ENCODE data around the gene FABP6.

DNA sequence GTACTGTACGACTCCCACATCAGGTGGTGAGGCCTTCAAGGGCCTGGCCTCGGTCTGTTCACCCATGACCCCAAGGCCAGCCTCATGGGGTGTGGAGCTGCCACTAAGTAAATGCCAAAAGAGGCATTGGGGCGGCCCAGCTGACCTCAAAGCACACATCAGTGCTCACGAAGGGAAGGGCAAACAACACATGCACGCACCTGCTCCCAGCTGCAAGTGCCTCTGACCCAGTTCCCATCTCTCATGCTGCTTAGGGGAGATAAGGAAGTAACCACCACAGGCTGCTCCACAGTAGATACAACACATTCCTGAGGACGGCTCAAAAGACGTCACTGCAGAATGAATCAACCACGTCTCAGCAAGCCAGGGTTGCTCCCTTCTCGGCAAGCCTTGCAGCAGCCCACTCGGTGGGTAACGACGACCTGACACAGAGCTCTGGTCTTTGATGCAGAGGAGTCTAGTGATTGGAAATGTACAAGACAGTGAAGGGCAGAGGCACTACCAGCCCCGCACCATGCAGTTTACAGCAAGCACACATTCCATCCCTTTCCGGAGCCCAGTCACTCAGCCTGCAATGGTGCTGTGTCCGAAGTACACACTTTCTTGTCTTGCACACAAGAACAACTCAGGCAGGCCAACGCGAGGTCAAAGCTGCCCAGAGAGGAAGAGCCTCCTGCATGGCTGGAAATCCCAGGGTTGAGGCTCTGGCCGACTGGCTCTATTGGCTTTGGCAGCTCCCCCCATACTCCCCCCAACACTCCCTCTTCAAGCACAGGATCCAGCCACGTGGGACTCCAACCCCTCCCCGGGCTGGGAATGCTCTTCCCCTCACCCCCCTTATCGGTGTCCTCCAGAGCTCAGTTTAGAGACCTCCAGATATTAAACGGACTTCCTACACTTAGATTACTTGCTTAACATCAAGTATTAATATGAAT is 31.8 kb downstream of the FABP6 start:
- TF ChIP-seq, protein P1, sequence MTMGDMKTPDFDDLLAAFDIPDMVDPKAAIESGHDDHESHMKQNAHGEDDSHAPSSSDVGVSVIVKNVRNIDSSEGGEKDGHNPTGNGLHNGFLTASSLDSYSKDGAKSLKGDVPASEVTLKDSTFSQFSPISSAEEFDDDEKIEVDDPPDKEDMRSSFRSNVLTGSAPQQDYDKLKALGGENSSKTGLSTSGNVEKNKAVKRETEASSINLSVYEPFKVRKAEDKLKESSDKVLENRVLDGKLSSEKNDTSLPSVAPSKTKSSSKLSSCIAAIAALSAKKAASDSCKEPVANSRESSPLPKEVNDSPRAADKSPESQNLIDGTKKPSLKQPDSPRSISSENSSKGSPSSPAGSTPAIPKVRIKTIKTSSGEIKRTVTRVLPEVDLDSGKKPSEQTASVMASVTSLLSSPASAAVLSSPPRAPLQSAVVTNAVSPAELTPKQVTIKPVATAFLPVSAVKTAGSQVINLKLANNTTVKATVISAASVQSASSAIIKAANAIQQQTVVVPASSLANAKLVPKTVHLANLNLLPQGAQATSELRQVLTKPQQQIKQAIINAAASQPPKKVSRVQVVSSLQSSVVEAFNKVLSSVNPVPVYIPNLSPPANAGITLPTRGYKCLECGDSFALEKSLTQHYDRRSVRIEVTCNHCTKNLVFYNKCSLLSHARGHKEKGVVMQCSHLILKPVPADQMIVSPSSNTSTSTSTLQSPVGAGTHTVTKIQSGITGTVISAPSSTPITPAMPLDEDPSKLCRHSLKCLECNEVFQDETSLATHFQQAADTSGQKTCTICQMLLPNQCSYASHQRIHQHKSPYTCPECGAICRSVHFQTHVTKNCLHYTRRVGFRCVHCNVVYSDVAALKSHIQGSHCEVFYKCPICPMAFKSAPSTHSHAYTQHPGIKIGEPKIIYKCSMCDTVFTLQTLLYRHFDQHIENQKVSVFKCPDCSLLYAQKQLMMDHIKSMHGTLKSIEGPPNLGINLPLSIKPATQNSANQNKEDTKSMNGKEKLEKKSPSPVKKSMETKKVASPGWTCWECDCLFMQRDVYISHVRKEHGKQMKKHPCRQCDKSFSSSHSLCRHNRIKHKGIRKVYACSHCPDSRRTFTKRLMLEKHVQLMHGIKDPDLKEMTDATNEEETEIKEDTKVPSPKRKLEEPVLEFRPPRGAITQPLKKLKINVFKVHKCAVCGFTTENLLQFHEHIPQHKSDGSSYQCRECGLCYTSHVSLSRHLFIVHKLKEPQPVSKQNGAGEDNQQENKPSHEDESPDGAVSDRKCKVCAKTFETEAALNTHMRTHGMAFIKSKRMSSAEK (CRISPR knock-in tag; IDR thresholded peaks at IDR 0.05; ENCODE audit: borderline replicate concordance), result no peak
- TF ChIP-seq, protein P2, sequence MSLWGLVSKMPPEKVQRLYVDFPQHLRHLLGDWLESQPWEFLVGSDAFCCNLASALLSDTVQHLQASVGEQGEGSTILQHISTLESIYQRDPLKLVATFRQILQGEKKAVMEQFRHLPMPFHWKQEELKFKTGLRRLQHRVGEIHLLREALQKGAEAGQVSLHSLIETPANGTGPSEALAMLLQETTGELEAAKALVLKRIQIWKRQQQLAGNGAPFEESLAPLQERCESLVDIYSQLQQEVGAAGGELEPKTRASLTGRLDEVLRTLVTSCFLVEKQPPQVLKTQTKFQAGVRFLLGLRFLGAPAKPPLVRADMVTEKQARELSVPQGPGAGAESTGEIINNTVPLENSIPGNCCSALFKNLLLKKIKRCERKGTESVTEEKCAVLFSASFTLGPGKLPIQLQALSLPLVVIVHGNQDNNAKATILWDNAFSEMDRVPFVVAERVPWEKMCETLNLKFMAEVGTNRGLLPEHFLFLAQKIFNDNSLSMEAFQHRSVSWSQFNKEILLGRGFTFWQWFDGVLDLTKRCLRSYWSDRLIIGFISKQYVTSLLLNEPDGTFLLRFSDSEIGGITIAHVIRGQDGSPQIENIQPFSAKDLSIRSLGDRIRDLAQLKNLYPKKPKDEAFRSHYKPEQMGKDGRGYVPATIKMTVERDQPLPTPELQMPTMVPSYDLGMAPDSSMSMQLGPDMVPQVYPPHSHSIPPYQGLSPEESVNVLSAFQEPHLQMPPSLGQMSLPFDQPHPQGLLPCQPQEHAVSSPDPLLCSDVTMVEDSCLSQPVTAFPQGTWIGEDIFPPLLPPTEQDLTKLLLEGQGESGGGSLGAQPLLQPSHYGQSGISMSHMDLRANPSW (CRISPR knock-in tag; conservative IDR thresholded peaks at IDR 0.05; ENCODE audit: low read depth), result no peak
- TF ChIP-seq SOX15 (CRISPR knock-in tag; IDR thresholded peaks at IDR 0.05), result no peak
- TF ChIP-seq RELA (CRISPR knock-in tag; IDR thresholded peaks at IDR 0.05; ENCODE audit: borderline replicate concordance), result no peak
- TF ChIP-seq ZNF512 (CRISPR knock-in tag; IDR thresholded peaks at IDR 0.05; ENCODE audit: borderline replicate concordance), result no peak
- TF ChIP-seq, protein P3, sequence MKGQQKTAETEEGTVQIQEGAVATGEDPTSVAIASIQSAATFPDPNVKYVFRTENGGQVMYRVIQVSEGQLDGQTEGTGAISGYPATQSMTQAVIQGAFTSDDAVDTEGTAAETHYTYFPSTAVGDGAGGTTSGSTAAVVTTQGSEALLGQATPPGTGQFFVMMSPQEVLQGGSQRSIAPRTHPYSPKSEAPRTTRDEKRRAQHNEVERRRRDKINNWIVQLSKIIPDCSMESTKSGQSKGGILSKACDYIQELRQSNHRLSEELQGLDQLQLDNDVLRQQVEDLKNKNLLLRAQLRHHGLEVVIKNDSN (CRISPR knock-in tag; IDR thresholded peaks at IDR 0.05), result no peak
